ENCODE measurements around the gene RRM1.
"Not testable (repeated sequence)": the region's sequence is repeated elsewhere in the genome, so short reads cannot be mapped to it uniquely, and the experiment has no call there.

The RRM1 gene

GRCh38 chr11:4158818-4159217 lies 64.2 kb downstream of the RRM1 start:
- not testable (repeated sequence) for H3K14ac ChIP-seq (ENCODE audit: low read length in 2 of 2); H3K79me1 ChIP-seq (replicated peaks; ENCODE audit: low read length, poor library complexity, severe bottlenecking); H2BK5ac ChIP-seq (ENCODE audit: low read depth, low read length, poor library complexity, severe bottlenecking); H2BK15ac ChIP-seq (ENCODE audit: low read depth, poor library complexity, severe bottlenecking); H3K36me3 ChIP-seq (ENCODE audit: control insufficient read depth in 1 of 2, insufficient read depth in 2 of 2, low read depth in 1 of 2, low read length in 2 of 2); H2AK5ac ChIP-seq (ENCODE audit: low read length, severe bottlenecking); H2BK12ac ChIP-seq (ENCODE audit: low read length in 2 of 2); H3K23ac ChIP-seq (ENCODE audit: low read length in 2 of 2); H2BK120ac ChIP-seq (ENCODE audit: low read depth, low read length); H4K91ac ChIP-seq (ENCODE audit: low read length); H3K18ac ChIP-seq (ENCODE audit: low read depth in 1 of 2, low read length in 2 of 2); H4K8ac ChIP-seq (ENCODE audit: low read length); H3K4ac ChIP-seq (ENCODE audit: low read depth in 1 of 2, low read length in 2 of 2); DNase-seq; H3K9me3 ChIP-seq (ENCODE audit: control insufficient read depth, low read length); H2AFZ ChIP-seq (ENCODE audit: low read depth, low read length); H3K27ac ChIP-seq (ENCODE audit: low read length, poor library complexity, severe bottlenecking); H3K4me3 ChIP-seq (ENCODE audit: insufficient read depth in 1 of 2, low read depth in 1 of 2, low read length in 2 of 2); H3K9ac ChIP-seq (ENCODE audit: low read length); H3K4me1 ChIP-seq (ENCODE audit: control insufficient read depth, insufficient read depth, low read depth, low read length); H3K27me3 ChIP-seq (ENCODE audit: control insufficient read depth in 1 of 2, insufficient read depth in 1 of 2, low read length in 2 of 2); H3K4me2 ChIP-seq (ENCODE audit: low read length, poor library complexity, severe bottlenecking)
- WGBS = no CpG with 5 or more reads among the region's 1 CpG

GRCh38 chr11:4161305-4161704 lies 66.7 kb downstream of the RRM1 start:
- H3K27me3 ChIP-seq (ENCODE audit: control insufficient read depth in 1 of 2, insufficient read depth in 1 of 2, low read length in 2 of 2) = no peaks in the 10 kb centered on the region
- no peak overlapping the region for H3K4ac ChIP-seq (ENCODE audit: low read depth in 1 of 2, low read length in 2 of 2)

GRCh38 chr11:4164884-4165590 lies 70.4 kb downstream of the RRM1 start:
- Histone ChIP-seq H3K4me2 (ENCODE audit: low read length, poor library complexity, severe bottlenecking) (no peak overlapping the region), H3K27me3 (ENCODE audit: control insufficient read depth in 1 of 2, insufficient read depth in 1 of 2, low read length in 2 of 2) (no peaks in the 10 kb centered on the region), H3K9ac (ENCODE audit: low read length) (no peak overlapping the region), H3K4me1 (ENCODE audit: control insufficient read depth, insufficient read depth, low read depth, low read length) (no peaks in the 10 kb centered on the region), H3K4me3 (ENCODE audit: insufficient read depth in 1 of 2, low read depth in 1 of 2, low read length in 2 of 2) (no peak overlapping the region), H3K27ac (ENCODE audit: low read length, poor library complexity, severe bottlenecking) (no peak overlapping the region), H2BK15ac (ENCODE audit: low read depth, poor library complexity, severe bottlenecking) (no peak overlapping the region), H2AK5ac (ENCODE audit: low read length, severe bottlenecking) (no peak overlapping the region), H4K8ac (ENCODE audit: low read length) (no peak overlapping the region), H3K14ac (ENCODE audit: low read length in 2 of 2) (no peak overlapping the region), H3K4ac (ENCODE audit: low read depth in 1 of 2, low read length in 2 of 2) (no peak overlapping the region), H2BK5ac (ENCODE audit: low read depth, low read length, poor library complexity, severe bottlenecking) (no peak overlapping the region), H3K79me1 (replicated peaks; ENCODE audit: low read length, poor library complexity, severe bottlenecking) (no peaks in the 10 kb centered on the region), H2BK120ac (ENCODE audit: low read depth, low read length) (no peak overlapping the region), H3K23ac (ENCODE audit: low read length in 2 of 2) (no peak overlapping the region), H3K18ac (ENCODE audit: low read depth in 1 of 2, low read length in 2 of 2) (no peak overlapping the region), H3K36me3 (ENCODE audit: control insufficient read depth in 1 of 2, insufficient read depth in 2 of 2, low read depth in 1 of 2, low read length in 2 of 2) (no peaks in the 10 kb centered on the region), H2AFZ (ENCODE audit: low read depth, low read length) (no peak overlapping the region), H4K91ac (ENCODE audit: low read length) (no peak overlapping the region), H2BK12ac (ENCODE audit: low read length in 2 of 2) (no peak overlapping the region), H3K9me3 (ENCODE audit: control insufficient read depth, low read length) (no peaks in the 10 kb centered on the region)
- 88% methylated on average over 3 of the region's 3 CpGs for WGBS
- DNase-seq = no peak

More at GRCh38 chr11:4161305-4161704, 66.7 kb downstream of the RRM1 start:
- H3K23ac ChIP-seq (ENCODE audit: low read length in 2 of 2) = no peak overlapping the region
- H2BK12ac ChIP-seq (ENCODE audit: low read length in 2 of 2) = no peak overlapping the region
- no peak overlapping the region for H3K14ac ChIP-seq (ENCODE audit: low read length in 2 of 2)
- no peak overlapping the region for H2BK15ac ChIP-seq (ENCODE audit: low read depth, poor library complexity, severe bottlenecking)
- no peaks in the 10 kb centered on the region for H3K36me3 ChIP-seq (ENCODE audit: control insufficient read depth in 1 of 2, insufficient read depth in 2 of 2, low read depth in 1 of 2, low read length in 2 of 2)
- no peak overlapping the region for H3K4me3 ChIP-seq (ENCODE audit: insufficient read depth in 1 of 2, low read depth in 1 of 2, low read length in 2 of 2)
- H3K18ac ChIP-seq (ENCODE audit: low read depth in 1 of 2, low read length in 2 of 2) = no peak overlapping the region
- no peak overlapping the region for H3K9ac ChIP-seq (ENCODE audit: low read length)
- no peak overlapping the region for H4K8ac ChIP-seq (ENCODE audit: low read length)
- no peak overlapping the region for H2BK5ac ChIP-seq (ENCODE audit: low read depth, low read length, poor library complexity, severe bottlenecking)
- H3K4me1 ChIP-seq (ENCODE audit: control insufficient read depth, insufficient read depth, low read depth, low read length) = no peaks in the 10 kb centered on the region
- no peak overlapping the region for H3K4me2 ChIP-seq (ENCODE audit: low read length, poor library complexity, severe bottlenecking)
- no peak for DNase-seq
- H3K79me1 ChIP-seq (replicated peaks; ENCODE audit: low read length, poor library complexity, severe bottlenecking) = no peaks in the 10 kb centered on the region
- H2BK120ac ChIP-seq (ENCODE audit: low read depth, low read length) = no peak overlapping the region
- no peak overlapping the region for H2AK5ac ChIP-seq (ENCODE audit: low read length, severe bottlenecking)
- no peaks in the 10 kb centered on the region for H3K9me3 ChIP-seq (ENCODE audit: control insufficient read depth, low read length)
- H2AFZ ChIP-seq (ENCODE audit: low read depth, low read length) = no peak overlapping the region
- H4K91ac ChIP-seq (ENCODE audit: low read length) = no peak overlapping the region
- WGBS = 100% methylated on average over 1 of the region's 1 CpG
- no peak overlapping the region for H3K27ac ChIP-seq (ENCODE audit: low read length, poor library complexity, severe bottlenecking)

GRCh38 chr11:4167292-4167691 lies 72.7 kb downstream of the RRM1 start:
- no peak overlapping the region for H2AFZ ChIP-seq (ENCODE audit: low read depth, low read length)
- H2BK15ac ChIP-seq (ENCODE audit: low read depth, poor library complexity, severe bottlenecking) = no peak overlapping the region
- no peak overlapping the region for H2BK120ac ChIP-seq (ENCODE audit: low read depth, low read length)
- no peak overlapping the region for H2AK5ac ChIP-seq (ENCODE audit: low read length, severe bottlenecking)
- no peaks in the 10 kb centered on the region for H3K9me3 ChIP-seq (ENCODE audit: control insufficient read depth, low read length)
- H3K14ac ChIP-seq (ENCODE audit: low read length in 2 of 2) = no peak overlapping the region
- H3K18ac ChIP-seq (ENCODE audit: low read depth in 1 of 2, low read length in 2 of 2) = no peak overlapping the region
- no peak overlapping the region for H2BK5ac ChIP-seq (ENCODE audit: low read depth, low read length, poor library complexity, severe bottlenecking)
- no peak overlapping the region for H2BK12ac ChIP-seq (ENCODE audit: low read length in 2 of 2)
- no peaks in the 10 kb centered on the region for H3K4me1 ChIP-seq (ENCODE audit: control insufficient read depth, insufficient read depth, low read depth, low read length)
- no peak overlapping the region for H3K4me3 ChIP-seq (ENCODE audit: insufficient read depth in 1 of 2, low read depth in 1 of 2, low read length in 2 of 2)
- H3K27me3 ChIP-seq (ENCODE audit: control insufficient read depth in 1 of 2, insufficient read depth in 1 of 2, low read length in 2 of 2) = no peaks in the 10 kb centered on the region
- no peak overlapping the region for H3K4me2 ChIP-seq (ENCODE audit: low read length, poor library complexity, severe bottlenecking)
- no peak for DNase-seq
- 89% methylated on average over 3 of the region's 3 CpGs for WGBS
- no peak overlapping the region for H3K27ac ChIP-seq (ENCODE audit: low read length, poor library complexity, severe bottlenecking)
- H3K4ac ChIP-seq (ENCODE audit: low read depth in 1 of 2, low read length in 2 of 2) = no peak overlapping the region
- no peak overlapping the region for H3K9ac ChIP-seq (ENCODE audit: low read length)
- H3K79me1 ChIP-seq (replicated peaks; ENCODE audit: low read length, poor library complexity, severe bottlenecking) = no peaks in the 10 kb centered on the region
- no peaks in the 10 kb centered on the region for H3K36me3 ChIP-seq (ENCODE audit: control insufficient read depth in 1 of 2, insufficient read depth in 2 of 2, low read depth in 1 of 2, low read length in 2 of 2)
- no peak overlapping the region for H4K91ac ChIP-seq (ENCODE audit: low read length)
- H3K23ac ChIP-seq (ENCODE audit: low read length in 2 of 2) = no peak overlapping the region
- H4K8ac ChIP-seq (ENCODE audit: low read length) = no peak overlapping the region
